Transverse colon (tissue), 4 donors: Measurements from ENCODE around the gene DOC2B.

Experiments
- POLR2AphosphoS5 ChIP-seq, 3 donors: sonication (generic); formaldehyde crosslinking; IDR thresholded peaks; one replicate each; pipeline ENCODE4 v1.6.1; 2016; ENCODE audit warnings: antibody characterized with exemption in 3 of 3
- TF ChIP-seq, protein P1 (sequence below), 5 experiments: fragments of 200-600 bp in 3 of 5; fragments of 450-650 bp in 2 of 5; sonication (generic) in 3 of 5; IDR thresholded peaks; 1 replicate in 2 of 5; 2 replicates in 3 of 5; pipeline ENCODE4 v1.5.1; 2016 to 2017; ENCODE audit warnings: antibody characterized with exemption in 5 of 5, inconsistent platforms in 3 of 5, mild to moderate bottlenecking in 2 of 5, moderate library complexity in 1 of 5

DNA sequence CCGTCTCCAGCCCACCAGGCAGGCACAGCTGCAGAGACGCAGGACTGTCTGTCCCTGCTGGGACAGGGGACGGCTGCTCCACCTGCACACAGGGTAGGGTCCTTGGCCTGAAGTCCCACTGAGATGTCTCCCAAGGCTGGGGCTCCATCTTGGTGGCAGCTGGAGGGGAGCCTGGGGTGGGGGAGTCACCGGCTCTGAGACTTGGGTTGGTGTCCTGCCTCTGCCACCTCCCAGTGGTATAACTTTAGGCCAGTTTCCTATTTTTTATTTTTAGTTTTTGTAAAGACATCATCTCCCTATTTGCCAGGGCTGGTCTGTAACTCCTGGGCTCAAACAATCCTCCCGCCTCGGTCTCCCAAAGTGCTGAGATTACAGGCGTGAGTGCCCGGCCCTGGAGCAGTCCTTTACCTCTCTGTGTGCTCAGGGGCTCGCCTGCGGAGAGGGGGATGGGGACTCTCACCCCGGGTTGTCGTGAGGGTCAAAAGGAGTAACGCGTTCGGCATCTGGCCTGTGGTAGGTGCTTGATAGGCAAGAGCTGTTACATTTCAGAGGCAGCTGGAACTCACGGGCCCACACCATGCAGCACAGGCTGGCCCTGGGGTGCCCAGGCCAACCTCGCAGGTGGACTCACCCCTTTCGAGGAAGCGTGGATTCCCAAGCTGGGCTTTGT is 46.6 kb upstream of the DOC2B start:
- TF ChIP-seq, protein P1, sequence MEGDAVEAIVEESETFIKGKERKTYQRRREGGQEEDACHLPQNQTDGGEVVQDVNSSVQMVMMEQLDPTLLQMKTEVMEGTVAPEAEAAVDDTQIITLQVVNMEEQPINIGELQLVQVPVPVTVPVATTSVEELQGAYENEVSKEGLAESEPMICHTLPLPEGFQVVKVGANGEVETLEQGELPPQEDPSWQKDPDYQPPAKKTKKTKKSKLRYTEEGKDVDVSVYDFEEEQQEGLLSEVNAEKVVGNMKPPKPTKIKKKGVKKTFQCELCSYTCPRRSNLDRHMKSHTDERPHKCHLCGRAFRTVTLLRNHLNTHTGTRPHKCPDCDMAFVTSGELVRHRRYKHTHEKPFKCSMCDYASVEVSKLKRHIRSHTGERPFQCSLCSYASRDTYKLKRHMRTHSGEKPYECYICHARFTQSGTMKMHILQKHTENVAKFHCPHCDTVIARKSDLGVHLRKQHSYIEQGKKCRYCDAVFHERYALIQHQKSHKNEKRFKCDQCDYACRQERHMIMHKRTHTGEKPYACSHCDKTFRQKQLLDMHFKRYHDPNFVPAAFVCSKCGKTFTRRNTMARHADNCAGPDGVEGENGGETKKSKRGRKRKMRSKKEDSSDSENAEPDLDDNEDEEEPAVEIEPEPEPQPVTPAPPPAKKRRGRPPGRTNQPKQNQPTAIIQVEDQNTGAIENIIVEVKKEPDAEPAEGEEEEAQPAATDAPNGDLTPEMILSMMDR (IDR thresholded peaks at IDR 0.05), result no peak
- no peak for TF ChIP-seq POLR2AphosphoS5 (IDR thresholded peaks at IDR 0.05)
